Right lung (tissue), 5 donors: ENCODE data around the gene PLCH1. TPM values are rescaled to one million over a fixed set of nuclear protein-coding genes. Genes with fewer than 3 reads are reported as not detected.

Source experiments
- DNase-seq, 2 donors: peaks; one replicate each; pipeline ENCODE4 v3.0.0-alpha.2; 2013
- polyA plus RNA-seq, 5 donors: library from polyadenylated mRNA; unstranded; fragments of 120-200 nt; gene quantifications; one replicate each; pipeline versions ENCODE4 v1.2.1 to v1.2.3, GENCODE V29; 2013; ENCODE audit warnings: inconsistent platforms in 1 of 5, low replicate concordance in 1 of 5; ENCODE audit not compliant: insufficient read length in 5 of 5, insufficient read depth in 1 of 5

The PLCH1 gene
- polyA plus RNA-seq, 5 donors = 17.2 to 29.5 (median 23.2) TPM

GRCh38 chr3:155697542-155697941, 47.3 kb downstream of the PLCH1 start:
- no peak for DNase-seq

GRCh38 chr3:155690921-155691320, 54.0 kb downstream of the PLCH1 start:
- no peak for DNase-seq

GRCh38 chr3:155688481-155688880, 56.4 kb downstream of the PLCH1 start:
- no peak for DNase-seq

- no peak for DNase-seq
Observed at GRCh38 chr3:155683344-155683720, 61.5 kb downstream of the PLCH1 start.

GRCh38 chr3:155682426-155683343, 62.2 kb downstream of the PLCH1 start:
- no peak for DNase-seq

GRCh38 chr3:155676252-155676981, 68.5 kb downstream of the PLCH1 start:
- peak in 1 of 2 donors; percentile 20 for DNase-seq

GRCh38 chr3:155675094-155675493, 69.8 kb downstream of the PLCH1 start:
- no peak for DNase-seq

GRCh38 chr3:155673421-155673820, 71.5 kb downstream of the PLCH1 start:
- DNase-seq = no peak

GRCh38 chr3:155670335-155670734, 74.5 kb downstream of the PLCH1 start:
- DNase-seq = no peak

GRCh38 chr3:155667988-155668387, 76.9 kb downstream of the PLCH1 start:
- no peak for DNase-seq

GRCh38 chr3:155664925-155665695, 79.8 kb downstream of the PLCH1 start:
- no peak for DNase-seq

GRCh38 chr3:155663467-155664212, 81.2 kb downstream of the PLCH1 start:
- DNase-seq = no peak

- DNase-seq = no peak
Observed at GRCh38 chr3:155661760-155662159, 83.1 kb downstream of the PLCH1 start.

GRCh38 chr3:155661042-155661441, 83.8 kb downstream of the PLCH1 start:
- no peak for DNase-seq

- no peak for DNase-seq
Observed at GRCh38 chr3:155658671-155659261, 86.1 kb downstream of the PLCH1 start.

GRCh38 chr3:155658006-155658405, 86.9 kb downstream of the PLCH1 start:
- DNase-seq = no peak

GRCh38 chr3:155657161-155657560, 87.7 kb downstream of the PLCH1 start:
- DNase-seq = no peak

GRCh38 chr3:155656466-155656865, 88.4 kb downstream of the PLCH1 start:
- no peak for DNase-seq

GRCh38 chr3:155651489-155652218, 93.2 kb downstream of the PLCH1 start:
- no peak for DNase-seq

- DNase-seq = no peak
Observed at GRCh38 chr3:155648013-155648591, 96.8 kb downstream of the PLCH1 start.
